ENCODE results near the gene SPAG5.
"Not testable (repeated sequence)": the region's sequence is repeated elsewhere in the genome, so short reads cannot be mapped to it uniquely, and the experiment has no call there.

The SPAG5 gene

GRCh38 chr17:28610376-28610775 lies 11.6 kb upstream of the SPAG5 start:
- no peak for DNase-seq
- Histone ChIP-seq H2BK15ac (ENCODE audit: low read depth, poor library complexity, severe bottlenecking) (no peak overlapping the region), H3K18ac (ENCODE audit: low read depth in 1 of 2, low read length in 2 of 2) (no peak overlapping the region), H2AFZ (ENCODE audit: low read depth, low read length) (no peak overlapping the region), H3K36me3 (ENCODE audit: control insufficient read depth in 1 of 2, insufficient read depth in 2 of 2, low read depth in 1 of 2, low read length in 2 of 2) (peaks cover 36 to 58% of the 10 kb centered on the region in 2 experiments), H2BK12ac (ENCODE audit: low read length in 2 of 2) (no peak overlapping the region), H3K14ac (ENCODE audit: low read length in 2 of 2) (no peak overlapping the region), H3K23ac (ENCODE audit: low read length in 2 of 2) (no peak overlapping the region), H2BK5ac (ENCODE audit: low read depth, low read length, poor library complexity, severe bottlenecking) (no peak overlapping the region), H4K8ac (ENCODE audit: low read length) (no peak overlapping the region), H3K4me3 (ENCODE audit: insufficient read depth in 1 of 2, low read depth in 1 of 2, low read length in 2 of 2) (no peak overlapping the region), H3K4me1 (ENCODE audit: control insufficient read depth, insufficient read depth, low read depth, low read length) (no peaks in the 10 kb centered on the region), H3K4ac (ENCODE audit: low read depth in 1 of 2, low read length in 2 of 2) (no peak overlapping the region), H3K9ac (ENCODE audit: low read length) (no peak overlapping the region), H3K9me3 (ENCODE audit: control insufficient read depth, low read length) (no peaks in the 10 kb centered on the region), H4K91ac (ENCODE audit: low read length) (no peak overlapping the region), H3K4me2 (ENCODE audit: low read length, poor library complexity, severe bottlenecking) (no peak overlapping the region), H2BK120ac (ENCODE audit: low read depth, low read length) (no peak overlapping the region), H2AK5ac (ENCODE audit: low read length, severe bottlenecking) (no peak overlapping the region), H3K27ac (ENCODE audit: low read length, poor library complexity, severe bottlenecking) (no peak overlapping the region), H3K79me1 (replicated peaks; ENCODE audit: low read length, poor library complexity, severe bottlenecking) (no peaks in the 10 kb centered on the region), H3K27me3 (ENCODE audit: control insufficient read depth in 1 of 2, insufficient read depth in 1 of 2, low read length in 2 of 2) (no peaks in the 10 kb centered on the region)
- WGBS = 94% methylated on average over 8 of the region's 8 CpGs

GRCh38 chr17:28604031-28604430 lies 5.2 kb upstream of the SPAG5 start:
- DNase-seq = not testable (repeated sequence)

GRCh38 chr17:28599311-28600184 lies 723 bp upstream of the SPAG5 start:
- peak overlapping the region in 1 of 2 experiments; percentile 61 for H2BK12ac ChIP-seq (ENCODE audit: low read length in 2 of 2)

More at GRCh38 chr17:28604031-28604430, 5.2 kb upstream of the SPAG5 start:
- not testable (repeated sequence) for H2BK12ac ChIP-seq (ENCODE audit: low read length in 2 of 2); H3K4me2 ChIP-seq (ENCODE audit: low read length, poor library complexity, severe bottlenecking); H3K9me3 ChIP-seq (ENCODE audit: control insufficient read depth, low read length); H3K79me1 ChIP-seq (replicated peaks; ENCODE audit: low read length, poor library complexity, severe bottlenecking); H3K27me3 ChIP-seq (ENCODE audit: control insufficient read depth in 1 of 2, insufficient read depth in 1 of 2, low read length in 2 of 2); H3K23ac ChIP-seq (ENCODE audit: low read length in 2 of 2); H3K4me1 ChIP-seq (ENCODE audit: control insufficient read depth, insufficient read depth, low read depth, low read length); H3K14ac ChIP-seq (ENCODE audit: low read length in 2 of 2); H3K27ac ChIP-seq (ENCODE audit: low read length, poor library complexity, severe bottlenecking); H4K8ac ChIP-seq (ENCODE audit: low read length); H2BK120ac ChIP-seq (ENCODE audit: low read depth, low read length); H2AK5ac ChIP-seq (ENCODE audit: low read length, severe bottlenecking); H2AFZ ChIP-seq (ENCODE audit: low read depth, low read length); H3K36me3 ChIP-seq (ENCODE audit: control insufficient read depth in 1 of 2, insufficient read depth in 2 of 2, low read depth in 1 of 2, low read length in 2 of 2); H3K4ac ChIP-seq (ENCODE audit: low read depth in 1 of 2, low read length in 2 of 2); H3K9ac ChIP-seq (ENCODE audit: low read length); H3K18ac ChIP-seq (ENCODE audit: low read depth in 1 of 2, low read length in 2 of 2); H2BK5ac ChIP-seq (ENCODE audit: low read depth, low read length, poor library complexity, severe bottlenecking); H2BK15ac ChIP-seq (ENCODE audit: low read depth, poor library complexity, severe bottlenecking); H3K4me3 ChIP-seq (ENCODE audit: insufficient read depth in 1 of 2, low read depth in 1 of 2, low read length in 2 of 2); H4K91ac ChIP-seq (ENCODE audit: low read length)
- WGBS = 97% methylated on average over 6 of the region's 31 CpGs

GRCh38 chr17:28598389-28598788 lies 436 bp downstream of the SPAG5 start:
- Histone ChIP-seq H4K8ac (ENCODE audit: low read length) (peak overlapping the region; percentile 63), H3K4ac (ENCODE audit: low read depth in 1 of 2, low read length in 2 of 2) (peak overlapping the region in 1 of 2 experiments; percentile 51), H2BK12ac (ENCODE audit: low read length in 2 of 2) (no peak overlapping the region), H3K27me3 (ENCODE audit: control insufficient read depth in 1 of 2, insufficient read depth in 1 of 2, low read length in 2 of 2) (no peaks in the 10 kb centered on the region), H2AFZ (ENCODE audit: low read depth, low read length) (peak overlapping the region; percentile 19), H2BK120ac (ENCODE audit: low read depth, low read length) (no peak overlapping the region), H3K18ac (ENCODE audit: low read depth in 1 of 2, low read length in 2 of 2) (no peak overlapping the region), H2BK15ac (ENCODE audit: low read depth, poor library complexity, severe bottlenecking) (no peak overlapping the region), H3K9me3 (ENCODE audit: control insufficient read depth, low read length) (no peaks in the 10 kb centered on the region), H3K36me3 (ENCODE audit: control insufficient read depth in 1 of 2, insufficient read depth in 2 of 2, low read depth in 1 of 2, low read length in 2 of 2) (peaks cover 0 to under 1% of the 10 kb centered on the region in 2 experiments), H3K23ac (ENCODE audit: low read length in 2 of 2) (no peak overlapping the region), H3K9ac (ENCODE audit: low read length) (peak overlapping the region; percentile 97), H3K79me1 (replicated peaks; ENCODE audit: low read length, poor library complexity, severe bottlenecking) (peaks cover 4% of the 10 kb centered on the region), H3K4me1 (ENCODE audit: control insufficient read depth, insufficient read depth, low read depth, low read length) (peaks cover 10% of the 10 kb centered on the region), H3K27ac (ENCODE audit: low read length, poor library complexity, severe bottlenecking) (no peak overlapping the region), H2AK5ac (ENCODE audit: low read length, severe bottlenecking) (no peak overlapping the region), H4K91ac (ENCODE audit: low read length) (no peak overlapping the region), H3K4me3 (ENCODE audit: insufficient read depth in 1 of 2, low read depth in 1 of 2, low read length in 2 of 2) (peak overlapping the region; percentile 61 to 95), H3K14ac (ENCODE audit: low read length in 2 of 2) (no peak overlapping the region), H3K4me2 (ENCODE audit: low read length, poor library complexity, severe bottlenecking) (peak overlapping the region; percentile 99), H2BK5ac (ENCODE audit: low read depth, low read length, poor library complexity, severe bottlenecking) (no peak overlapping the region)
- 4% methylated on average over 16 of the region's 17 CpGs for WGBS
- no peak for DNase-seq

More at GRCh38 chr17:28599311-28600184, 723 bp upstream of the SPAG5 start:
- Histone ChIP-seq H3K27ac (ENCODE audit: low read length, poor library complexity, severe bottlenecking) (peak overlapping the region; percentile 61), H3K4me1 (ENCODE audit: control insufficient read depth, insufficient read depth, low read depth, low read length) (peaks cover 10% of the 10 kb centered on the region), H2BK120ac (ENCODE audit: low read depth, low read length) (no peak overlapping the region), H2AFZ (ENCODE audit: low read depth, low read length) (peak overlapping the region; percentile 66), H4K8ac (ENCODE audit: low read length) (peak overlapping the region; percentile 84), H3K4ac (ENCODE audit: low read depth in 1 of 2, low read length in 2 of 2) (peak overlapping the region in 1 of 2 experiments; percentile 32), H3K9ac (ENCODE audit: low read length) (peak overlapping the region; percentile 97), H2BK5ac (ENCODE audit: low read depth, low read length, poor library complexity, severe bottlenecking) (peak overlapping the region; percentile 20), H2BK15ac (ENCODE audit: low read depth, poor library complexity, severe bottlenecking) (peak overlapping the region; percentile 97), H3K27me3 (ENCODE audit: control insufficient read depth in 1 of 2, insufficient read depth in 1 of 2, low read length in 2 of 2) (no peaks in the 10 kb centered on the region), H3K36me3 (ENCODE audit: control insufficient read depth in 1 of 2, insufficient read depth in 2 of 2, low read depth in 1 of 2, low read length in 2 of 2) (no peaks in the 10 kb centered on the region), H3K9me3 (ENCODE audit: control insufficient read depth, low read length) (no peaks in the 10 kb centered on the region), H4K91ac (ENCODE audit: low read length) (no peak overlapping the region), H3K18ac (ENCODE audit: low read depth in 1 of 2, low read length in 2 of 2) (peak overlapping the region; percentile 67 to 77), H2AK5ac (ENCODE audit: low read length, severe bottlenecking) (no peak overlapping the region), H3K4me3 (ENCODE audit: insufficient read depth in 1 of 2, low read depth in 1 of 2, low read length in 2 of 2) (peak overlapping the region; percentile 61 to 95), H3K14ac (ENCODE audit: low read length in 2 of 2) (peak overlapping the region in 1 of 2 experiments; percentile 7), H3K4me2 (ENCODE audit: low read length, poor library complexity, severe bottlenecking) (peak overlapping the region; percentile 99), H3K23ac (ENCODE audit: low read length in 2 of 2) (peak overlapping the region in 1 of 2 experiments; percentile 14), H3K79me1 (replicated peaks; ENCODE audit: low read length, poor library complexity, severe bottlenecking) (peaks cover 4% of the 10 kb centered on the region)
- peak; percentile 96 for DNase-seq
- WGBS = 15% methylated on average over 40 of the region's 40 CpGs

Data from mesenchymal stem cell (in vitro differentiated cells and primary cell).